HuH-7.5 (cell line): ENCODE results near the gene CPAMD8.
"Not testable (repeated sequence)": the region's sequence is repeated elsewhere in the genome, so short reads cannot be mapped to it uniquely, and the experiment has no call there.

Source experiments
- DNase-seq: peaks from one replicate; pipeline ENCODE4 v3.0.0; 2011; ENCODE audit warnings: low spot score

CPAMD8 gene

DNA sequence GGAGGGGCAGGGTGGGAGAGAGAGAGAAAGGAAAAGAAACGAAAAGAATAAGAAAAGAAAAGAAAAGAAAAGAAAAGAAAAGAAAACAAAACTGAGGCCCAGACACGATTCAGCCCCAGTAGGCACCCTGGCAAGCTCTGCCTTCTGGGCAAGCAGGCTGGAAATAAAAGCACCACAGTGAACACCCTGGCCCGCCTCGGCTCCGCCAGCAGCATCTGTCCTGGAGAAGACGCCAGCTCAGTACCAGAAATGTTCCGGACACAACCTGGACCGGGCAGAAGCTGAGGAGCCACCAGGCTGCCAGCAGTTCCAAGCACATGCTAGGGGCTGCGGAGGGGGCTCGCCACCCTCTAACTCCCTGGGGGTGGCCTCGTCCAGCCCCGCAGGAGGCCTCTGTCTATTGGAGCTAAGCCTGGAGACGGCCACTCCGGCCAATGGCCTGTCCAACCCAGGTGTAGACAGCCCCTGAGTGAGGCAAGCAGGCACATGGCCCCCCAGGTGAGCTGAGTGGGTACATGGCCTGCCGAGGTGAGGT is 11.4 kb upstream of the CPAMD8 start:
- DNase-seq: no peak

DNA sequence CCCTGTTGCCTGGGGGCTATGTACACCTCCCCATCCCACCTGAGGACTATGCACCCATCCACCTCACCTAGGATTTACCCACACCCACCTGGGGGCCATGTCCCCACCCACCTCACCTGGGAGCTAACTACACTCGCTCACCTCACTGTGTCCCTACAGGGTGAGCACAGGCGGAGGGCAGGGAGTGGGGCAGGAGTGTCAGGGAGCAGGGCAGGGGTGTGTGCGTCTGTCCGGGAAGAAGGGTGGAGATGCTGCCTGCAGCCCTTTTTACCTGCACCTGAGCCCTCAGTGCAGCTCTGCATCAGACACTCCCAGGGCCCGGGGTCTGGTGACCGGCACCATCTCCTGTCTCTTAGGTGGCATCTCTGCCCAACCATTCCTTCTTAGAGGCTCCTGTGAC is 10.6 kb upstream of the CPAMD8 start:
- no peak for DNase-seq

DNA sequence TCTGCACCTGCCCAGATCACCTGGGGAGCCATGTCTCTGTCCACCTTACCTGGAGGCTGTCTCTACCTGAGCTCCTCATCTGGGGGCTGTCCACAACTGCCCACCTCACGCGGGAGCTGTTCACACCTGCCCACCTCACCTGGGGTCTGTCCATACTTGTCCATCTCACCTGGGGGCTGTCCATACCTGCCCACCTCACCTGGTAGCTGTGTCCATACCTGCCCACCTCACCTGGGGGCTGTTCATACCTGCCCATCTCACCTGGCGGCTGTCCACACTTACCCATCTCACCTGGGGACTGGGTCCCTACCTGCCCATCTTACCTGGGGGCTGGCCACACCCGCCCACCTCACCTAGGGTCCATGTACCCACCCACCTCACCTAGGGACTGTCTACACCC is 10.0 kb upstream of the CPAMD8 start:
- DNase-seq: no peak

DNA sequence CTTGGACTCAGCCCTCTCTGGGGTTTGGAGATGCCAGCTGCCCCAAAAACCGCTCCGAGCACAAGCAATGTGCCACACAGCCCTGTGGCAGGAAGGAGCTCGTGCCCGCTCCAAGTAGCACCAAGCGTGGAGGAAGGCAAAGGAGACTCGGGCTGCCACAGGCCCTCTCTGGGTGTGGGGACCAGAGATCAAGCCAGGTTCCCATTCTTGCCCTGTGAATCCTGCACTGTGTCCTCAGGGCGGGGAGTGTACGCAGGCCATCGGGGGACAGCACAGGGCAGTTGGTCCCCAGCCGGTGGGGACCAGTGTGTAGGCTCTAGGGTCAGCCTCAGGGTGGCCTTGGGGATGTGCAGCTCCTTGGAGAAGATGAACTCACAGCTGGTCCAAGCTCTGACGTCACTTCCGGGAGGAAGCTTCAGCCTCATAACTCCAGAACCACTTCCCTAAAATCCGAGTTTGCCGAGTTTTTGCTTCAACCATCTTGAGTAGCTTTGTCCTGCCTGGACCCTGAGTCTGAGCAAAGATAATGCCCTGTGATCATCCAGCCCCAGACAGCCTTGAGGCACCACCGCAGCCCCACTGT is 9.3 kb upstream of the CPAMD8 start:
- DNase-seq: no peak

DNA sequence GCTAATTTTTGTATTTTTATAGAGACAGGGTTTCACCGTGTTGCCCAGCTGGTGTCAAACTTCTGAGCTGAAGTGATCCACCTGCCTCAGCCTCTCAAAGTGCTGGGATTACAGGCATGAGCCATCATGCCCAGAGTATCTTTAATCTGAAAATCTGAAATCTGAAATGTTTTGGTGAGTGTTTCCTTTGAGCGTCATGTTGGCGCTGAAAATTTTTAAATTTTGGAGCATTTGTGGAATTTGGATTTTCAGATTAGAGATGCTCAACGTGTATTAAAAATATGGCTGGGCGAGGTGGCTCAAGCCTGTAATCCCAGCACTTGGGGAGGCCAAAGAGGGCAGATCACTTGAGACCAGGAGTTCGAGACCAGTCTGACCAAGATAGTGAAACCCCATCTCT is 5.1 kb upstream of the CPAMD8 start:
- DNase-seq: no peak

DNA sequence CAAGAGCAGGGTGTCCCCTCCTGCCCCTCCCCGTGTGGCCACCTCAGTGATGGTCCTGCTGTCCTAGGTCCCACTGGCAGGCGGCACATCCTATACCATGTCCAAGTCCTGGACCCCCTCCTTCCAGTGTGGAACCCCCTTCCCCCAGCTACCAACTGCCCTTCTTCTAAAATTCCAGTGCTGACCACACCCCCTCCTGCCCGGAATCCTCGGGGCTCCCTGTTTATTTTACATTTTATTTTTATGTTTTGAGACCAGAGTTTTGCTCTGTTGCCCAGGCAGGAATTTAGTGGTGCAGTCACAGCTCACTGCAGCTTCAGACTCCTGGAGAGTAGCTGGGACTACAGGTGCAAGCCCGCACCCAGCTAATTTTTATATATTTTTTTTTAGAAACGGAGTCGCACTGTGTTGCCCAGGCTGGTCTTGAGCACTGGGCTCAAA is 945 bp upstream of the CPAMD8 start:
- DNase-seq: no peak

DNA sequence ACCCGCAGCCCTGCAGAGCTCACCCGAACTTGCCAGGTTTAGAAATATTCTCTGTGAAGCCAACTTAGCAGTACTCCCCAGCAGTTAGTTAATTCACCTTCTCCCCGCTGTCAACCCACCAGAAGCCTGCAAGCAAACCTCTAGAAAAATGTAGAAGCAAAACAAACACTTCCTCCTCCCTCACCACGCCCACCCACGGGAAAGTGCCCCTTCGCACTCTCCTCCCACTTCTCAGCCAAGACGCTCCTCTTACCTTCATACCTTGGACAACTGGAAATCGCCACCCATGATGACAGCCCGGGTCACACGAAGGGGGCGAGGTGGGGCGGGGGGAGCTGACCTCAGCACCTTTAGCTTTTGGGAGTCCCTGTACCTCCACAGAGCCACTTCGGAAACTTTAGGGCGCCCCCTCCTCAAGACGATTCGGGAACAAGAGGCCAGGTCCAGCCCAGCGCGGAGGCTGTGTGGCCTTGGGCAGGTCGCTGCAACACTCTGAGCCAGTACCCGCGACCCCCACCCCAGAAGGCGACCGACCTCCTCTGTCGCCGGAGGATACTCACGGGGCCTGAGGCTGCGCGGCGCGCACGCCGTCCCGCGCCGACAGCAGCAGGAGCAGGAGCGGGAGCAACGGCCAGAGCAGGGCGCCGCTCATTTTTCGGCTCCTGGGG is 485 bp downstream of the CPAMD8 start:
- no peak for DNase-seq

DNA sequence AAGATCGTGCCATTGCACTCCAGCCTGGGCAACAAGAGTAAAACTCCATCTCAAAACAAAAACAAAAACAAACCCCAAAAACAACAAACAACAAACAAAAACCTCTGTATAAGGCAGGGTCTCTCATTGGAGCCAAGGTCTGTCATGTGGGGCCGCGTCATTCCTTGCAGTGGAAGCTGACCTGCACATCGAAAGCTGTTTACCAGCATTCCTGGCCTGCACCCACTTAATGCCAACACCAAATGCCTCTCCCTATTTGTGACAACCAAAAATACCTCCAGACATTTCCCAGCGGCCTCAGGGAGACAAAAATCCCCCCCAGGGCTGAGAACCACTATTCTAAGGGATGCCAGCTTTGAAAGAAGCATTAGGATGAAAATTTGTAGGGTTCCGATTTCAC is 1.2 kb downstream of the CPAMD8 start:
- no peak for DNase-seq

DNA sequence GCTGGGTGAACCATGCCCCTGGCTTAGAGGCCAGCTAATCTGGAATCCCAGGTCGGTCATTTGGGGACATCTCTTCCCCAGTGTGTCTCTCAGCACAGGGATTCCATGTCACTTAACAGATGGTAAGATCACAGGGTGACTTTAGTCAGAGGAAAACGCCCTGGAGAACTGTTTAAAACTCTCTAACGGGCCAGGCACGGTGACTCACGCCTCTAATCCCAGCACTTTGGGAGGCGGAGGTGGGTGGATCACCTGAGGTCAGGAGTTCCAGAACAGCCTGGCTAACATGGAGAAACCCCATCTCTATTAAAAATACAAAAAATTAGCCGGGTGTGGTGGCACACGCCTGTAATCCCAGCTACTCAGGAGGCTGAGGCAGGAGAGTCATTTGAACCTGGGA is 1.7 kb downstream of the CPAMD8 start:
- DNase-seq: not testable (repeated sequence)

DNA sequence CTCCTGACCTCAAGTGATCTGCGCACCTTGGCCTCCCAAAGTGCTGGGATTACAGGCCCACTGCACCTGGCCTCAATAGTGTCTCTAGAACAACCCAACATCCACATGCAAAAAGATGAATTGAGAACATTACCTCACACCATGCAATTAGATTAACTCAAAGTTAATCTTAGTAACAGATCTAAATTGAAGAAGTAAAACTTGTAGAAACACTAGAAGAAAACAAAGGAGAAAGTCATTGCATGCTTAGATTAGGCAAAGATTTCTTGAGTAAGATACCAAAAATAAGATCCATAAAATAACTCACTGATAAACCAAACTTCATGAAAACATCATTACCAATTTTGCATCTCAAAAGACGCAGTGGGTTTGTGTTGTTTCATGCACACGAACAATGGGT is 2.8 kb downstream of the CPAMD8 start:
- DNase-seq: no peak

DNA sequence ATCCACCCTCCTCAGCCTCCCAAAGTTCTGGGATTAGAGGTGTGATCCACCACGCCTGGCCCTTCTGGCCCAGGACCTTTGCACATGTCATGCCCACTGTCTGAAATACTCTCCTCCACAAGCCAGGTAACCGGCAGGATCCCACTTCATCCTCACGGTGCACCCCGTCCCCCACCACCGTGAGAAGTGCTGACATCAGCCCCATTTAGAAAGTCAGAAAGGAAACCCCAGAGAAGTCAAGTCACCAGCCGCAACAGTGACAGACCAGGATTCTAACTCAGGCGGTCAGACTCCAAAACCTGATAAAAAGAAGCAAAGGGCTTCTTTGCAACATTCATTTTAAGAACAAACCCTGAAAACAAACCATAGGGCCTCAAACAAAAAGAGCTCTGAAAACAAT is 3.9 kb downstream of the CPAMD8 start:
- DNase-seq: no peak

DNA sequence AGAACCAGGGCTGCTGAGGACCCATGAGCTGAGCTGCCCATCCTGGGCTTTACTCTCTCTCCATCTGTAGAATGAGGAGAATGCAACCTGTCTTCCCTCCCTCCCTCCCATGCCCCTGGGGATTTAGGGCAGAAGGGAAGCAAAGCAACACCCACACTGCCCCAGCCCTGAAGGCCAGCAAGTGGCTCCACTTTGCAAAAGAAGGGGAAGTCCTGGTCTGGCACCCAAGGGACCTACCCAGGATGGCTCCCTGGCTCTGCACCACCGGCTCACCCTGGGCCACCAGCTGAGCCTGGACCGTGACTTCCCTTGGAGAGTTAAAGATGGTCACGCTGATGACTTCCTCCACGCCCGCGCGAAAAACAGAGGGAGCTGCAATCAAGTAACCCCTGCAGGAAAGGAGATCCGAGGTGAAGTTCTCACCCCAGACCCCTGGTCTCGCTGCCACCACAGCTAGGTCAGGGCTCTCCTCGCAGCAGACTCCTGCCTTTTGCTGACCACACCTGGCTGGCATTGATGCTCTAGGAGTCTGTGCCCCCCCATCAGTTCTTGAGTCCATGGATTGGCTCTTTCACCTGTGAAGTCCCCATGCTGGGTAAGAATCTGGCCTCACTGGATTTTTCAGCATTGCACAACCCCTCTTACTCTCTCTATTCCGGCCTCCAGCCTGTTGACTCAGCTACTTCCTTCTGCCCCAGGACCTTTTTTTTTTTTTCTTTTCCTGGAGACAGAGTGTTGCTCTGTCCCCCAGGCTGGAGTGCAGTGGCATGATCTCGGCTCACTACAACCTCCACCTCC is 4.6 kb downstream of the CPAMD8 start:
- DNase-seq: peak; percentile 45

DNA sequence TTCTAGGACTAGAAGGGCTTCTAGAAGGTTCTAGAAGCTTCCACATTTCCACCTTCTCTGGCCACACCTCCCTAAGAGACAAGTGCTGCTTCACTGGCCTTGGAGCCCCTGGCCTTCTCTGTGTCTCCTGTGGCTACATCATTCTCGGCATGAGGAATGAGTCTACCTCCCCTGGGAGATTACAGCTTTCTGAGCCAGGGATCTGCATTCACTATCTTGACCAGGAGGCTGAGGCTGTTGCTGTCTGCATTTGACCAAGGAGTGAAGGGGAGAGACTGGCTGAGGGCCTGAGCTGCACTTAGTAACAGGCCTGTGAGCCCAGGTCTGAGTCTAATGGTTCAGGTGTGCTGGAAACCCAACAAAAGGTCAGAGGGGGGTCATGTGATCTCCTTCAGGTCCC is 5.3 kb downstream of the CPAMD8 start:
- no peak for DNase-seq

DNA sequence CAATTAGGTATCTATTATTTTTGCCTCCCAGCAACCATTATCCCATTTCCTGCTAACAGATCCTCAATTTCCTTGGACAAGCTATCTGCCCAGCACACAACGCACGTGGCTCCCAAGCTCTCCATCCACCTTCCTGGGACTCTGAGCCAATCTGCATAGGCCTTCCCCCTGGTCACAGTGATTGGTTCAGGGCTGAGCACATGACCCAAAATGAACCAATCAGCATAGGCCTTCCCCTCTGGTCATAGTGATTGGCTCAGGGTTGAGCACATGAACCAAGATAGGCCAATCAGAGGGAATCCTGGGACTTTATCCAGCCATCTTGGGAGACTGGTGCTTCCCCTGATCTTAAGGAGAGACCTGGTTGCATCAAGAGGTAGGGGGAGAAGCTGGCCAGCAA is 5.8 kb downstream of the CPAMD8 start:
- DNase-seq: no peak

DNA sequence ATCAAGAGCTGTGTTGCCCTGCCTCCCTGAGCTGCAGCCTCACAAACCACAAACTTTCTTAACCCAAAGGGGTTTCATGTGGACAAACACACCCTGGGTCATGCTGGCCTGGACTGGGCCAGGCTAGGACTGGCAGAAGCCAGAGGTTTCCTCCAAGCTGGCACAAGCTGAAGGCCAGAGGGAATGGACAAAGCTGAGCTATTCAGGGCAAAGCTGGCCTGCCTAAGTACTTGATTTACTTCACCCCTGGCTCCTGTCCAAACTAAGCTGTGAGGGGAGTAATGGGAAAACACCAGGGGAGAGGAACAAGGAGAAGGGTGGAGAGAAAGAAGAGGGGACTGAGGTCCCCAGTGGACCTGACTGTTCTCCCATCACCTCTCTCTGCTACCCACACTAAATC is 6.2 kb downstream of the CPAMD8 start:
- no peak for DNase-seq

DNA sequence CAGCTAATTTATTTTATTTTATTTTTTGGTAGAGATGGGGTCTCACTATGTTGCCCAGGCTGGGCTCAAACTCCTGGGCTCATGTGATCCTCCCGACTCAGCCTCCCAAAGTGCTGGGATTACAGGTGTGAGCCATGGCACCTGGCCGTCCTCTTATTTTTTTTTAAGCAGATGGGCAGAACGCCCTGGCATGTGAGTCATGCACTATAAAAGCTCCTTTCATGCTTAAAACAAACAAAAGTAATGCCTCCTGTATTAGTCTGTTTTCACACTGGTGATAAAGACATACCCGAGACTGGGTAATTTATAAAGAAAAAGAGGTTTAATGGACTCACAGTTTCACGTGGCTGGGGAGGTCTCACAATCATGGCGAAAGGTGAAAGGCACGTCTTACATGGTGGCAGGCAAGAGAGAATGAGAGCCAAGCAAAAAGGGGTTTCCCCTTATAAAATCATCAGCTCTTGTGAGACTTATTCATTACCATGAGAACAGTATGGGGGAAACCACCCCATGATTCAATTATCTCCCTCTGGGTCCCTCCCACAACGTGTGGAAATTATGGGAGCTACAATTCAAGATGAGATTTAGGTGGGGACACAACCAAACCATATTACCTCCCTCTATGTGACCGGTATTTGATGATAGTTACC is 12.3 kb downstream of the CPAMD8 start:
- not testable (repeated sequence) for DNase-seq

DNA sequence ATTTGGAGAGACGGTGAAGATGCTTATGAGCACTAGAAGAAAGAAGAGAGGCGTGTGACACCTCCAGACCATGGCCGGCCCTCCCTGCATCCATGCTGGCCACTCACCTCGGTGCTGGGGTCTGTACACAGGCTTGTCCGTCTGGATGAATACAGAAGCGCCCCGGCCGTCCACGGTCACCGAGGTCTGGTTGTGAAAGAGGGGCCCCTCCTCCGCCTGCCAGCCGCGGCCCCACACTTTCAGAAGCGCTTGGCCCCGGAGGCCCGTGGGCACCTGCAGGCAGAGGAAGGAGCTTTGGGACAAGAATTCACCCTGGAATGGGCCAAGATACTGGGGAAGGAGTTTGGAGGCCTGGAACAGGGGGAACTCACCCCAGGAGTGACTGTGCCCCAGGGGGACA is 15.1 kb downstream of the CPAMD8 start:
- DNase-seq: no peak

DNA sequence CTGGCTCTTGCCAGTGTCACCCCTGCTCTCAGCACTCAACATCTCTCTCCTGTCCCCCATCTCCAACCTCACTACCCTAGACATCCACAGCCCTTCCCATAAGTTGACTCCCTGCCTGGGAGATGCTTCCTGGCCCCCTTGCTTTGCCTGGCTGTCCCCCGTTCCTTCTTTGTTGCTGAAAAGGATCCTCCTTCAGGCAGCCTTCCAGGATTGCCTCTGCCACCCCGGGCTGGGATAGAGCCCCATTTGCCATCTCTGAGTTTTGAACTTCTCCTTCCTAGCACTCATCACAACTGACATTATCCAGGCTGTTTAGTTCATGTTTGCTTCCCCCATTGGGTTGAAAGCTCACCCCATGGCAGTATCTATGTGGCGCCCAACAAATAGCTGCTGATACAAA is 20.0 kb downstream of the CPAMD8 start:
- no peak for DNase-seq

DNA sequence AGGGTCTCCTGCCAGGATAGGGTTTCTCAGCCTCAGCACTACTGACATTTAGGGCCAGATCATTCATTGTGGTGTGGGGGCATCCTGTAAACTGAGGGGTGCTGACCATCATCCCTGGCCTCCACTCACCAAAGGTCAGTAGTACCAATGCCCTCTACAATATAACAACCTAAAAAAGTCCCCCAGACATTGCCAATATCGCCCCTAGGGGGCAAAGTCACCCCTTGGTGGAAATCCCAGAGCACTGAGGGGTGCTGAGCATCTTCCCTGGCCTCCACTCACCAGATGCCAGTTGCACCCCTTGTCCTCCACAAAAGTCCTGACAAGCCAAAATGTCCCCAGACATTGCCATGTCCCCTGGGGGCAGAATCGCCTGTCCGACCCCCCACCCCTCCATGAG is 21.6 kb downstream of the CPAMD8 start:
- no peak for DNase-seq

DNA sequence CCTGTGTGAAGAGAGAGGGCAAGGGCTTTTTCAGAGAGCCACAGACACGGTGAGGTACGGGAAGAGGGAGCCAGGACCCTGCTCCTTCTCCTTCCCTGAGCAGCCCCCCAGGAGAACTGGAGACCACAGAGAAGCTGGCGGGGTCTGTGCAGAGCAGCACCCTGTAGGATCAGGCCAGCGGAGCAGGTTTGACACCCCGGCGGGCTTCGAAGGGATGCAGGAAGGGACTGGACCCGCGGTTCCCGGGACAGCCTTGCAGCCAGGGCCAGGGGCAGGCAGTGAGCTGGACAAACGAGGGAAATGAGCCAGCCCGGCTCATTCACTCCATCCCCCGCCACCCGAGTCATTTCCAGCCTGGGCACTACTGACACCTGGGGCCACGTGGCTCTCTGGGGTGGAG is 22.2 kb downstream of the CPAMD8 start:
- no peak for DNase-seq

DNA sequence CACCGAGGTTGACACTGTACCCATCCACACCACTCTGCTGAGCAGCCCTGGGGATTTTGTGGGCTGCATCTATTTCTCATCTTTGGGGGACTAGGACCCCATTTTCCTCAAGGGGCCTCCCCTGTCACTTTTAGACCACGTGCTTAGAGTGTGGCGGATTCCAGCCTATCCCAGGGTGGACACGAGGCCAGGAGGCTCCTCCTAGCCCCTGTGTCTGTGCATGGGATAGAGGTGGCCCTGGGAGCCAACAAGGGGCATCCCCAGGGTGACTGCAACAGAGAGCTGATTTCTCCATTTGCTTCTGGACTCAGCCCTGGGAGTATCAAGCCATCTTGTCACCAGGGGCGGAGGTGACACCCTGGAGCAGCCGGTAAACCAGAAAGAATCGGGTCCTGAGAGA is 24.2 kb downstream of the CPAMD8 start:
- no peak for DNase-seq

DNA sequence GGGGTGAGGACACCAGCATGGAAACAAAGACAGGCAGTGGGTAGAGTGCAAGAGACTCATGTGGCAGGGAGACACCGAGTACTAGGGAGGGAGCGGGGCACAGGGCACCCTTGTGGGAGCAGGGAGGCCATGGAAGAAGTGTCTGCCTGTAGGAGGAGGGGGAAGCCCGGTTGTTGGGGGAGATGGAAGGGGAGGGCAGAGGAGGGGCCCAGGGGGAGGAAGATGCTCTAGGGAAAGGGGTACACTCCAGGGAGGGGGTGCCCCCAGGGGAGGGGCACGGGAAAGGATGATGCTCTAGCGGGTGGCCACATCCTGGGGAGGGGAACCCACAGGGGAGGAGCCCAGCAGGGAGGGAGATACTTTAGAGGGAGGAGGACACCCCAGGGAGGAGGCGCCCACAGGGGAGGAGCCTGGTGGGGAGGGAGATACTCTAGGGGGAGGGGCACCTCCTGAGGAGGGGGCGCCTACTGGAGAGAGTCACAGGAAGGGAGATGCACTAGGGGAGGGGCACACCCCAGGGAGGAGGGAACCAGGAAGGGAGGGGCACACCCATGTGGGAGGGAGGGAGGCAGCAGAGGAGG is 24.9 kb downstream of the CPAMD8 start:
- DNase-seq: no peak
